K562 (cell line): Measurements from ENCODE around the gene ELL3. TPM values are rescaled to one million over a fixed set of nuclear protein-coding genes. Genes with fewer than 3 reads are reported as not detected.
A peak's percentile ranks its signal among the peaks of the same experiment; 100 is the strongest.

Experiments
- CREM ChIP-seq: IDR thresholded peaks from 2 replicates; pipeline ENCODE4 v1.6.1; 2014; ENCODE audit warnings: antibody characterized with exemption, low read depth
- CSDE1 ChIP-seq, 2 experiments: fragments of 450-650 bp; IDR thresholded peaks; 2 replicates each; pipeline ENCODE4 v1.6.1; 2016; ENCODE audit warnings: mild to moderate bottlenecking in 1 of 2
- CTCF ChIP-seq, 3 experiments: IDR thresholded peaks in 2 of 3; conservative IDR thresholded peaks in 1 of 3; 2 replicates each; pipeline ENCODE4 v1.5.1; 2011 to 2012; ENCODE audit warnings: low read length in 3 of 3, mild to moderate bottlenecking in 3 of 3, control low read depth in 2 of 3, improper control_type of control experiment in 1 of 3, inconsistent platforms in 1 of 3, low read depth in 1 of 3, mixed read lengths in 1 of 3, moderate library complexity in 1 of 3; ENCODE audit not compliant: insufficient read depth in 2 of 3
- EGR1 ChIP-seq: fragments of 450-650 bp; conservative IDR thresholded peaks from 2 replicates; pipeline ENCODE4 v1.6.1; 2017; ENCODE audit warnings: mild to moderate bottlenecking
- ETV6 ChIP-seq, 3 experiments: fragments of 150-350 bp in 1 of 3; sonication (generic) in 1 of 3; formaldehyde crosslinking in 1 of 3; IDR thresholded peaks; 2 replicates each; pipeline versions ENCODE4 v1.6.1 to v1.8.0; 2014 to 2022; ENCODE audit warnings: borderline replicate concordance in 2 of 3, low read depth in 2 of 3, antibody characterized with exemption in 1 of 3, low read length in 1 of 3, mild to moderate bottlenecking in 1 of 3, missing genetic modification reagents in 1 of 3
- FOXM1 ChIP-seq, 2 experiments: fragments of 450-650 bp in 1 of 2; sonication (generic) in 1 of 2; formaldehyde crosslinking in 1 of 2; IDR thresholded peaks; 2 replicates each; pipeline versions ENCODE4 v1.6.1 to v1.9.0; 2017 to 2022; ENCODE audit warnings: low read depth in 2 of 2, mild to moderate bottlenecking in 2 of 2, missing genetic modification reagents in 1 of 2, moderate library complexity in 1 of 2
- GTF2E2 ChIP-seq: fragments of 200-800 bp; sonication (Bioruptor generic); IDR thresholded peaks from 2 replicates; pipeline ENCODE4 v1.6.1; 2016; ENCODE audit warnings: missing genetic modification characterization, missing compliant biosample characterization
- KLF10 ChIP-seq: fragments of 250-450 bp; sonication (Bioruptor Pico); IDR thresholded peaks from 2 replicates; pipeline ENCODE4 v1.6.1; 2021; ENCODE audit warnings: matching md5 sums
- L3MBTL2 ChIP-seq: fragments of 450-650 bp; IDR thresholded peaks from 2 replicates; pipeline ENCODE4 v1.6.1; 2016; ENCODE audit warnings: mild to moderate bottlenecking, moderate library complexity
- NFIC ChIP-seq: fragments of 450-650 bp; IDR thresholded peaks from 2 replicates; pipeline ENCODE4 v1.6.1; 2017; ENCODE audit warnings: mild to moderate bottlenecking, inconsistent platforms
- NRF1 ChIP-seq, 2 experiments: fragments of 450-650 bp; IDR thresholded peaks in 1 of 2; conservative IDR thresholded peaks in 1 of 2; 2 replicates each; pipeline ENCODE4 v1.6.1; 2014; ENCODE audit warnings: mild to moderate bottlenecking in 2 of 2
- PHF8 ChIP-seq: fragments of 200-600 bp; sonication (generic); IDR thresholded peaks from 2 replicates; pipeline ENCODE4 v1.6.1; 2012; ENCODE audit warnings: mixed run types, mild to moderate bottlenecking, inconsistent platforms, low read length, moderate library complexity, borderline replicate concordance
- POLR2A ChIP-seq: fragments of 450-650 bp; conservative IDR thresholded peaks from 2 replicates; pipeline ENCODE4 v1.6.1; 2016
- POLR3A ChIP-seq: IDR thresholded peaks from 2 replicates; pipeline ENCODE4 v1.6.1; 2011; ENCODE audit warnings: borderline replicate concordance, mild to moderate bottlenecking, moderate library complexity; ENCODE audit not compliant: insufficient read length, insufficient read depth; ENCODE audit errors: extremely low read depth
- RAD51 ChIP-seq: fragments of 450-650 bp; IDR thresholded peaks from 2 replicates; pipeline ENCODE4 v1.7.1; 2016; ENCODE audit warnings: low read depth, mild to moderate bottlenecking, borderline replicate concordance
- RB1 ChIP-seq: fragments of 450-650 bp; IDR thresholded peaks from 2 replicates; pipeline ENCODE4 v1.6.1; 2017; ENCODE audit warnings: low read depth, mild to moderate bottlenecking
- SMAD3 ChIP-seq: fragments of 450-650 bp; formaldehyde crosslinking; conservative IDR thresholded peaks from 2 replicates; pipeline ENCODE4 v1.4.0; 2020; ENCODE audit warnings: mild to moderate bottlenecking
- SMARCE1 ChIP-seq: fragments of 450-650 bp; IDR thresholded peaks from 2 replicates; pipeline ENCODE4 v1.7.1; 2016; ENCODE audit warnings: mild to moderate bottlenecking
- SP2 ChIP-seq: IDR thresholded peaks from 2 replicates; pipeline ENCODE4 v1.6.1; 2011; ENCODE audit warnings: mild to moderate bottlenecking, low read depth, low read length, moderate library complexity; ENCODE audit not compliant: poor library complexity, severe bottlenecking; ENCODE audit errors: extremely low read depth
- YY1 ChIP-seq, 3 experiments: IDR thresholded peaks; 2 replicates each; pipeline ENCODE4 v1.6.1; 2011; ENCODE audit warnings: low read length in 2 of 3, mild to moderate bottlenecking in 2 of 3, moderate library complexity in 2 of 3, borderline replicate concordance in 1 of 3, control low read depth in 1 of 3, low read depth in 1 of 3; ENCODE audit not compliant: insufficient read depth in 3 of 3, insufficient replicate concordance in 2 of 3, control insufficient read depth in 1 of 3, insufficient read length in 1 of 3; ENCODE audit errors: extremely low read depth in 1 of 3
- ZNF395 ChIP-seq: fragments of 200-800 bp; sonication (Bioruptor generic); IDR thresholded peaks from 2 replicates; pipeline ENCODE4 v1.6.1; 2017; ENCODE audit warnings: missing genetic modification characterization, missing compliant biosample characterization
- ZNF507 ChIP-seq: conservative IDR thresholded peaks from 2 replicates; pipeline ENCODE4 v1.6.1; 2017; ENCODE audit warnings: missing genetic modification characterization, missing compliant biosample characterization
- ZNF668 ChIP-seq: fragments of 250-450 bp; sonication (Bioruptor Pico); IDR thresholded peaks from 2 replicates; pipeline ENCODE4 v1.8.0; 2022; ENCODE audit warnings: mild to moderate bottlenecking, inconsistent platforms
- polyA plus RNA-seq, 8 experiments: library from polyadenylated mRNA; depleted of rRNA in 4 of 8; stranded (reverse) in 5 of 8; unstranded in 3 of 8; fragments of >200 nt; fragmentation: Nextera tagmentation in 2 of 8; fragmentation: Illumina TruSeq in 1 of 8; extraction: Ambion mirVana in 2 of 8; extraction: Trizol in 1 of 8; gene quantifications; 2 replicates each; pipeline versions ENCODE4 v1.2.1 to v1.2.3, GENCODE V29; 2011 to 2014; ENCODE audit warnings: inconsistent platforms in 1 of 8, missing spikeins in 1 of 8
- total RNA-seq, 7 experiments: library from RNA; depleted of rRNA in 6 of 7; stranded (reverse); fragments of >200 nt in 6 of 7; fragmentation: Illumina TruSeq in 2 of 7; extraction: Trizol in 2 of 7; gene quantifications; 2 replicates each; pipeline versions ENCODE4 v1.2.1 to v1.2.3, GENCODE V29; 2011 to 2021; ENCODE audit warnings: low replicate concordance in 1 of 7

Gene ELL3
- total and polyA plus RNA-seq, 9 of the 15 experiments (the other 6 are each of a cell fraction or from before 2014, with no cell fraction given), result 0.80 to 5.2 (median 2.6) TPM

- TF ChIP-seq EGR1 (no peak), KLF10 (CRISPR knock-in tag) (no peak), YY1 (IDR thresholded peaks at IDR 0.05; ENCODE audit: borderline replicate concordance in 1 of 3, control insufficient read depth in 1 of 3, extremely low read depth in 1 of 3, insufficient read depth in 3 of 3, insufficient read length in 1 of 3, insufficient replicate concordance in 2 of 3, low read depth in 1 of 3, low read length in 2 of 3) (no peak), CREM (no peak), RAD51 (no peak), L3MBTL2 (peak; percentile 54; the same call in 1 of the 2 replicates), CTCF (IDR thresholded peaks at IDR 0.05 in 2 of 3, conservative IDR thresholded peaks at IDR 0.05 in 1 of 3; ENCODE audit: insufficient read depth in 2 of 3, low read depth in 1 of 3, low read length in 3 of 3) (peak; percentile 44 to 54 (median 46); a peak in 4 of 6 replicates), SP2 (no peak), PHF8 (0 out of 2 replicates have a peak, but pooled peaks have one; percentile 3), CSDE1 (IDR thresholded peaks at IDR 0.05) (no peak), SMARCE1 (no peak), ZNF395 (CRISPR knock-in tag) (no peak), RB1 (no peak), SMAD3 (CRISPR knock-in tag) (no peak), POLR3A (no peak), FOXM1 (IDR thresholded peaks at IDR 0.05; ENCODE audit: low read depth) (no peak), FOXM1 (CRISPR knock-in tag; IDR thresholded peaks at IDR 0.05; ENCODE audit: low read depth) (no peak), NFIC (peak; percentile 77), NRF1 (conservative IDR thresholded peaks at IDR 0.05 in 1 of 2, IDR thresholded peaks at IDR 0.05 in 1 of 2) (no peak), ZNF507 (no peak), GTF2E2 (no peak), ETV6 (IDR thresholded peaks at IDR 0.05; ENCODE audit: borderline replicate concordance in 1 of 2, low read depth in 2 of 2, low read length in 1 of 2) (no peak), ETV6 (CRISPR knock-in tag; IDR thresholded peaks at IDR 0.05; ENCODE audit: borderline replicate concordance) (no peak), POLR2A (peak; percentile 28; the same call in 1 of the 2 replicates), ZNF668 (no peak)
These were observed 1.3 kb downstream of the ELL3 start (continued) for GRCh38 chr15:43775411-43775965.
